Ishikawa (cell line): ENCODE measurements around the gene DGKQ.

Experiments
- CEBPB ChIP-seq: IDR thresholded peaks from 2 replicates; pipeline ENCODE4 v1.6.1; 2012
- CREB1 ChIP-seq: IDR thresholded peaks from 2 replicates; pipeline ENCODE4 v1.6.1; 2012; ENCODE audit warnings: low read depth
- EGR1 ChIP-seq: IDR thresholded peaks from 2 replicates; pipeline ENCODE4 v1.6.1; 2012
- EP300 ChIP-seq: IDR thresholded peaks from 2 replicates; pipeline ENCODE4 v1.6.1; 2012; ENCODE audit warnings: borderline replicate concordance
- FOXM1 ChIP-seq: IDR thresholded peaks from 2 replicates; pipeline ENCODE4 v1.6.1; 2012; ENCODE audit warnings: low read depth, borderline replicate concordance
- MAX ChIP-seq: IDR thresholded peaks from 2 replicates; pipeline ENCODE4 v1.6.1; 2012
- NFIC ChIP-seq: IDR thresholded peaks from 2 replicates; pipeline ENCODE4 v1.6.1; 2012
- RAD21 ChIP-seq: IDR thresholded peaks from 2 replicates; pipeline ENCODE4 v1.6.1; 2012; ENCODE audit warnings: low read depth
- REST ChIP-seq: IDR thresholded peaks from 2 replicates; pipeline ENCODE4 v1.6.1; 2012; ENCODE audit warnings: low read depth, mild to moderate bottlenecking
- TAF1 ChIP-seq: IDR thresholded peaks from 2 replicates; pipeline ENCODE4 v1.6.1; 2012; ENCODE audit warnings: low read depth, mild to moderate bottlenecking
- TCF12 ChIP-seq: IDR thresholded peaks from 2 replicates; pipeline ENCODE4 v1.6.1; 2012; ENCODE audit warnings: low read depth
- TEAD4 ChIP-seq: IDR thresholded peaks from 2 replicates; pipeline ENCODE4 v1.6.1; 2012
- USF1 ChIP-seq: IDR thresholded peaks from 2 replicates; pipeline ENCODE4 v1.6.1; 2012
- YY1 ChIP-seq: IDR thresholded peaks from 2 replicates; pipeline ENCODE4 v1.6.1; 2012; ENCODE audit warnings: low read depth
- ZBTB7A ChIP-seq: IDR thresholded peaks from 2 replicates; pipeline ENCODE4 v1.6.1; 2012; ENCODE audit warnings: low read depth

DGKQ gene

GRCh38 chr4:1015746-1016145 is 42.4 kb upstream of the DGKQ start:
- TF ChIP-seq TAF1 (no peak), EP300 (no peak), CEBPB (no peak), USF1 (no peak), CREB1 (no peak), FOXM1 (no peak), TEAD4 (no peak), RAD21 (no peak), REST (no peak), MAX (no peak), YY1 (no peak), ZBTB7A (no peak)

GRCh38 chr4:1015179-1015578 is 41.8 kb upstream of the DGKQ start:
- no peak for TF ChIP-seq REST
- TF ChIP-seq CREB1 = no peak
- TF ChIP-seq TCF12 = no peak
- no peak for TF ChIP-seq USF1
- no peak for TF ChIP-seq TAF1
- TF ChIP-seq EGR1 = no peak
- TF ChIP-seq TEAD4 = no peak
- TF ChIP-seq CEBPB = no peak
- no peak for TF ChIP-seq RAD21
- no peak for TF ChIP-seq MAX
- no peak for TF ChIP-seq FOXM1
- no peak for TF ChIP-seq NFIC

- TF ChIP-seq EGR1 = no peak
- no peak for TF ChIP-seq TCF12
- TF ChIP-seq NFIC = no peak
- TF ChIP-seq TEAD4 = no peak
- no peak for TF ChIP-seq USF1
- no peak for TF ChIP-seq FOXM1
- no peak for TF ChIP-seq ZBTB7A
- no peak for TF ChIP-seq RAD21
- TF ChIP-seq CREB1 = no peak
- no peak for TF ChIP-seq MAX
- TF ChIP-seq YY1 = no peak
- no peak for TF ChIP-seq EP300
- no peak for TF ChIP-seq CEBPB
- TF ChIP-seq REST = no peak
- no peak for TF ChIP-seq TAF1
Measured at GRCh38 chr4:1014291-1015167, 41.2 kb upstream of the DGKQ start.
